IMR-90 (cell line): ENCODE measurements around the gene KRT4. TPM values are rescaled to one million over a fixed set of nuclear protein-coding genes. Genes with fewer than 3 reads are reported as not detected.

Source experiments
- ATAC-seq: fragments of 200-7000 bp; cut with Tn5 transposase; 2 replicates; pipeline ENCODE4 v1.9.1; 2020; ENCODE audit warnings: low read depth, mild to moderate bottlenecking, moderate library complexity
- BruUV-seq: library from RNA; stranded (reverse); fragments of 400-500 nt; replicated peaks from 2 replicates; lab custom pipeline; 2021; lab: Mats Ljungman, UMichigan
- CTCF ChIA-PET: fragments of 300-600 bp; formaldehyde crosslinking; extraction: SDS; loops from one replicate; lab custom pipeline; 2021; ENCODE audit warnings: antibody characterized with exemption; lab: Yijun Ruan, JAX
- POLR2A ChIA-PET: fragments of 300-600 bp; sonication (Branson Sonifier 250); formaldehyde crosslinking; loops from one replicate; lab custom pipeline; 2022; ENCODE audit warnings: antibody characterized with exemption; ENCODE audit not compliant: unreplicated experiment; lab: Charles Lee
- DNase-seq: peaks from one replicate; pipeline ENCODE4 v3.0.0; 2013
- H2AFZ ChIP-seq: replicated peaks from 2 replicates; pipeline ENCODE3; 2013; ENCODE audit warnings: low read length, mild to moderate bottlenecking; ENCODE audit not compliant: poor library complexity
- H2AK5ac ChIP-seq: 2 replicates; pipeline ENCODE4 v1.6.1; 2013; ENCODE audit warnings: low read depth, low read length, inconsistent platforms
- H2AK9ac ChIP-seq: replicated peaks from 2 replicates; pipeline ENCODE3; 2013; ENCODE audit warnings: mild to moderate bottlenecking, low read depth, low read length, moderate library complexity; ENCODE audit not compliant: poor library complexity
- H2BK120ac ChIP-seq: 2 replicates; pipeline ENCODE4 v1.6.1; 2013; ENCODE audit warnings: low read depth, low read length, inconsistent platforms
- H2BK15ac ChIP-seq: 3 replicates; pipeline ENCODE4 v1.6.1; 2013; ENCODE audit warnings: low read depth, low read length, inconsistent platforms
- H2BK20ac ChIP-seq: 2 replicates; pipeline ENCODE4 v1.6.1; 2013; ENCODE audit warnings: low read depth, mild to moderate bottlenecking, inconsistent platforms, low read length, moderate library complexity
- H2BK5ac ChIP-seq: 2 replicates; pipeline ENCODE4 v1.6.1; 2013; ENCODE audit warnings: mild to moderate bottlenecking, low read depth, low read length, inconsistent platforms; ENCODE audit not compliant: poor library complexity, severe bottlenecking
- H3K14ac ChIP-seq: replicated peaks from 2 replicates; pipeline ENCODE4 v1.6.1; 2013; ENCODE audit warnings: low read depth, low read length, inconsistent platforms
- H3K18ac ChIP-seq: 2 replicates; pipeline ENCODE4 v1.6.1; 2013; ENCODE audit warnings: low read depth, low read length, control low read depth
- H3K23ac ChIP-seq: 2 replicates; pipeline ENCODE4 v1.6.1; 2013; ENCODE audit warnings: low read depth, low read length, inconsistent platforms
- H3K27ac ChIP-seq: 2 replicates; pipeline ENCODE4 v1.5.1; 2013; ENCODE audit warnings: mild to moderate bottlenecking, control low read depth, low read length; ENCODE audit not compliant: insufficient read depth
- H3K27me3 ChIP-seq: 2 replicates; pipeline ENCODE4 v1.6.1; 2013; ENCODE audit warnings: low read length; ENCODE audit not compliant: control insufficient read depth, insufficient read depth
- H3K36me3 ChIP-seq: 2 replicates; pipeline ENCODE4 v1.6.1; 2013; ENCODE audit warnings: low read length, mixed read lengths; ENCODE audit not compliant: control insufficient read depth, insufficient read depth
- H3K4ac ChIP-seq: 2 replicates; pipeline ENCODE4 v1.6.1; 2013; ENCODE audit warnings: low read depth, low read length, inconsistent platforms
- H3K4me1 ChIP-seq: 2 replicates; pipeline ENCODE4 v1.6.1; 2013; ENCODE audit warnings: low read length, mixed read lengths; ENCODE audit not compliant: control insufficient read depth, insufficient read depth
- H3K4me2 ChIP-seq: 2 replicates; pipeline ENCODE4 v1.6.1; 2013; ENCODE audit warnings: low read depth, mild to moderate bottlenecking, control low read depth, low read length, moderate library complexity
- H3K4me3 ChIP-seq: 2 replicates; pipeline ENCODE4 v1.5.1; 2013; ENCODE audit warnings: low read depth, mild to moderate bottlenecking, control low read depth, low read length, moderate library complexity; ENCODE audit not compliant: insufficient read depth
- H3K56ac ChIP-seq: 2 replicates; pipeline ENCODE4 v1.6.1; 2013; ENCODE audit warnings: low read length, inconsistent platforms; ENCODE audit not compliant: insufficient read depth; ENCODE audit errors: extremely low read depth
- H3K79me1 ChIP-seq, 2 experiments: 2 replicates each; pipeline ENCODE4 v1.6.1; 2013; ENCODE audit warnings: low read length in 2 of 2, inconsistent platforms in 1 of 2, low read depth in 1 of 2
- H3K9ac ChIP-seq: 2 replicates; pipeline ENCODE4 v1.6.1; 2013; ENCODE audit warnings: low read depth, low read length, control low read depth
- H3K9me1 ChIP-seq: 2 replicates; pipeline ENCODE4 v1.6.1; 2013; ENCODE audit warnings: low read length, inconsistent platforms; ENCODE audit not compliant: insufficient read depth
- H3K9me3 ChIP-seq: 2 replicates; pipeline ENCODE4 v1.6.1; 2013; ENCODE audit warnings: low read length; ENCODE audit not compliant: control insufficient read depth, insufficient read depth
- H4K20me1 ChIP-seq: 2 replicates; pipeline ENCODE4 v1.6.1; 2013; ENCODE audit warnings: low read length, inconsistent platforms; ENCODE audit not compliant: insufficient read depth
- H4K5ac ChIP-seq: 2 replicates; pipeline ENCODE4 v1.6.1; 2013; ENCODE audit warnings: mild to moderate bottlenecking, low read depth, low read length, control low read depth
- H4K8ac ChIP-seq, 2 experiments: 2 replicates each; pipeline ENCODE4 v1.6.1; 2013; ENCODE audit warnings: low read depth in 2 of 2, low read length in 2 of 2, control low read depth in 1 of 2, inconsistent platforms in 1 of 2
- H4K91ac ChIP-seq: 2 replicates; pipeline ENCODE4 v1.6.1; 2013; ENCODE audit warnings: low read depth, low read length, inconsistent platforms; ENCODE audit not compliant: insufficient read depth
- BHLHE40 ChIP-seq: fragments of 150-350 bp; IDR thresholded peaks from 2 replicates; pipeline ENCODE4 v1.6.1; 2016; ENCODE audit warnings: mild to moderate bottlenecking, low read depth, low read length
- CTCF ChIP-seq: conservative IDR thresholded peaks from 2 replicates; pipeline ENCODE4 v1.5.1; 2012; ENCODE audit warnings: mild to moderate bottlenecking, low read depth, low read length, improper control_type of control experiment
- ELK1 ChIP-seq: fragments of 150-350 bp; IDR thresholded peaks from 2 replicates; pipeline ENCODE4 v1.6.1; 2016; ENCODE audit warnings: low read depth, mild to moderate bottlenecking, low read length, moderate library complexity, borderline replicate concordance
- MXI1 ChIP-seq: IDR thresholded peaks from 2 replicates; pipeline ENCODE4 v1.6.1; 2012; ENCODE audit warnings: low read depth, mild to moderate bottlenecking, low read length, moderate library complexity, borderline replicate concordance
- NFE2L2 ChIP-seq: fragments of 150-350 bp; IDR thresholded peaks from 2 replicates; pipeline ENCODE4 v1.6.1; 2016; ENCODE audit warnings: low read depth, mild to moderate bottlenecking, low read length
- POLR2A ChIP-seq: IDR thresholded peaks from 2 replicates; pipeline ENCODE4 v1.6.1; 2012; ENCODE audit warnings: mild to moderate bottlenecking, low read depth, low read length
- RAD21 ChIP-seq: IDR thresholded peaks from 2 replicates; pipeline ENCODE4 v1.6.1; 2012; ENCODE audit warnings: low read length, improper control_type of control experiment
- SMC3 ChIP-seq: fragments of 150-350 bp; IDR thresholded peaks from 2 replicates; pipeline ENCODE4 v1.6.1; 2016; ENCODE audit warnings: low read depth, mild to moderate bottlenecking, antibody characterized with exemption, low read length, moderate library complexity
- WGBS, 2 experiments: methylation state at CpG; one replicate each; pipeline versions ENCODE4 v1.1.5 to v1.1.7; 2013; ENCODE audit warnings: missing lambda C conversion rate in 2 of 2; ENCODE audit not compliant: insufficient read length in 1 of 2; ENCODE audit errors: extremely low coverage in 2 of 2; 5-methylcytosine and 5-hydroxymethylcytosine counted together
- dilution Hi-C: fragments of 300-500 bp; cut with HindIII; formaldehyde crosslinking; loops from one replicate; pipeline ENCODE4 v1.14.3; 2018; ENCODE audit warnings: low sequenced_read_pairs; ENCODE audit not compliant: unreplicated experiment
- in situ Hi-C: fragments of 300-500 bp; cut with MboI; formaldehyde crosslinking; loops from 3 replicates; pipeline ENCODE4 v1.14.3; 2019; ENCODE audit warnings: low sequenced_read_pairs, inconsistent platforms, mixed read lengths
- intact Hi-C: fragments of 100-400 bp; cut with micrococcal nuclease; formaldehyde crosslinking; loops from 2 replicates; pipeline ENCODE4 v1.10.0; 2022
- polyA plus RNA-seq, 3 experiments: library from polyadenylated mRNA; depleted of rRNA; stranded (reverse); fragments of >200 nt; gene quantifications; 2 replicates each; pipeline ENCODE4 v1.2.3, GENCODE V29; 2012; ENCODE audit warnings: low replicate concordance in 1 of 3
- total RNA-seq: library from RNA; depleted of rRNA; stranded (reverse); fragments of >200 nt; gene quantifications from 2 replicates; pipeline ENCODE4 v1.2.3, GENCODE V29; 2012

Gene KRT4
- total and polyA plus RNA-seq, 2 of the 4 experiments (the other 2 are of a cell fraction) = under 0.01 to 0.07 TPM

- H3K9me3 ChIP-seq = no peaks in the 10 kb centered on the region
These were observed 4.5 kb upstream of the KRT4 start for GRCh38 chr12:52818388-52818787.

More at GRCh38 chr12:52818388-52818787, 4.5 kb upstream of the KRT4 start:
- Histone ChIP-seq H3K27ac (no peak overlapping the region), H3K14ac (no peak overlapping the region), H3K27me3 (peaks cover 46% of the 10 kb centered on the region), H3K36me3 (no peaks in the 10 kb centered on the region), H2BK120ac (no peak overlapping the region), H3K79me1 (no peaks in the 10 kb centered on the region), H3K9me1 (no peaks in the 10 kb centered on the region), H3K56ac (no peak overlapping the region), H2BK20ac (no peak overlapping the region), H2BK5ac (no peak overlapping the region), H2AK9ac (no peak overlapping the region), H3K4ac (no peak overlapping the region), H3K4me3 (no peak overlapping the region), H3K4me2 (no peak overlapping the region), H4K5ac (no peak overlapping the region), H4K20me1 (no peaks in the 10 kb centered on the region; the same call in 1 of the 2 replicates), H2AFZ (no peak overlapping the region), H2AK5ac (no peak overlapping the region), H4K91ac (no peak overlapping the region), H2BK15ac (no peak overlapping the region), H3K18ac (no peak overlapping the region), H3K9ac (no peak overlapping the region), H3K23ac (no peak overlapping the region), H4K8ac (no peak overlapping the region), H3K4me1 (peaks cover 6% of the 10 kb centered on the region)
- no peak for DNase-seq
- CTCF ChIA-PET = interaction anchor here (0.6 kb wide), 1 partner anchor 629 kb away, joined by 3 read pairs; no protein-coding TSS in a partner anchor
- TF ChIP-seq ELK1 (no peak), MXI1 (no peak), BHLHE40 (no peak), CTCF (no peak), RAD21 (no peak), POLR2A (no peak), NFE2L2 (no peak), SMC3 (no peak)
- intact Hi-C loops (no loop called here), dilution Hi-C loops (no loop called here), in situ Hi-C loops (no loop called here)
- POLR2A ChIA-PET = no interaction called here
- no CpG with 5 or more reads among the region's 7 CpGs for WGBS, 2 experiments
- BruUV-seq = no TSS peak
- no peak; the same call in 1 of the 2 replicates for ATAC-seq
